OCI-LY3 (cell line): Measurements from ENCODE around the gene NDRG2.

Experiments used
- H2AFZ ChIP-seq: fragments of 200-600, 300-600 bp; shearing (Covaris generic); 2 replicates; pipeline ENCODE4 v1.6.0; 2014; ENCODE audit warnings: antibody characterized with exemption, low read depth, low read length
- H3K27ac ChIP-seq: fragments of 200-600, 300-600 bp; sonication (generic); 2 replicates; pipeline ENCODE4 v1.5.1; 2014; ENCODE audit warnings: mild to moderate bottlenecking, low read length, moderate library complexity, mixed read lengths
- H3K27me3 ChIP-seq: fragments of 200-600, 300-600 bp; sonication (generic); 2 replicates; pipeline ENCODE4 v1.6.1; 2014; ENCODE audit warnings: low read depth, low read length, mixed read lengths
- H3K36me3 ChIP-seq: fragments of 200-600, 300-600 bp; sonication (generic); replicated peaks from 2 replicates; pipeline ENCODE3; 2014; ENCODE audit warnings: low read depth, low read length, mixed read lengths
- H3K4me1 ChIP-seq: fragments of 300-600, 200-600 bp; sonication (generic); 2 replicates; pipeline ENCODE4 v1.6.1; 2014; ENCODE audit warnings: low read length, mixed read lengths
- H3K4me2 ChIP-seq: fragments of 200-600, 300-600 bp; sonication (generic); 2 replicates; pipeline ENCODE4 v1.6.1; 2014; ENCODE audit warnings: low read length, mixed read lengths
- H3K4me3 ChIP-seq: fragments of 300-600, 200-600 bp; sonication (generic); 2 replicates; pipeline ENCODE4 v1.5.1; 2014; ENCODE audit warnings: antibody characterized with exemption, mild to moderate bottlenecking, low read length, moderate library complexity
- H3K79me2 ChIP-seq: fragments of 300-600, 200-600 bp; shearing (Covaris generic); 2 replicates; pipeline ENCODE4 v1.6.1; 2014; ENCODE audit warnings: mild to moderate bottlenecking, low read length, mixed read lengths
- H3K9ac ChIP-seq: fragments of 300-600, 200-600 bp; shearing (Covaris generic); 2 replicates; pipeline ENCODE4 v1.6.0; 2014; ENCODE audit warnings: mild to moderate bottlenecking, low read length, moderate library complexity
- H3K9me3 ChIP-seq: fragments of 200-600, 300-600 bp; shearing (Covaris generic); 2 replicates; pipeline ENCODE4 v1.6.1; 2014; ENCODE audit warnings: low read length, mixed read lengths; ENCODE audit not compliant: insufficient read depth
- H4K20me1 ChIP-seq: fragments of 200-600, 300-600 bp; sonication (generic); 2 replicates; pipeline ENCODE4 v1.6.1; 2016; ENCODE audit warnings: low read length, mixed read lengths; ENCODE audit not compliant: insufficient read depth
- EZH2phosphoT487 ChIP-seq: fragments of 200-600 bp; shearing (Covaris generic); IDR thresholded peaks from 2 replicates; pipeline ENCODE4 v1.6.1; 2018; ENCODE audit warnings: antibody characterized with exemption, mixed run types, low read depth
- TF ChIP-seq, protein P1 (sequence below): fragments of 200-600, 300-600 bp; sonication (generic); IDR thresholded peaks from 2 replicates; pipeline ENCODE4 v1.5.1; 2014; ENCODE audit warnings: antibody characterized with exemption, low read length, low read depth

NDRG2 gene

DNA sequence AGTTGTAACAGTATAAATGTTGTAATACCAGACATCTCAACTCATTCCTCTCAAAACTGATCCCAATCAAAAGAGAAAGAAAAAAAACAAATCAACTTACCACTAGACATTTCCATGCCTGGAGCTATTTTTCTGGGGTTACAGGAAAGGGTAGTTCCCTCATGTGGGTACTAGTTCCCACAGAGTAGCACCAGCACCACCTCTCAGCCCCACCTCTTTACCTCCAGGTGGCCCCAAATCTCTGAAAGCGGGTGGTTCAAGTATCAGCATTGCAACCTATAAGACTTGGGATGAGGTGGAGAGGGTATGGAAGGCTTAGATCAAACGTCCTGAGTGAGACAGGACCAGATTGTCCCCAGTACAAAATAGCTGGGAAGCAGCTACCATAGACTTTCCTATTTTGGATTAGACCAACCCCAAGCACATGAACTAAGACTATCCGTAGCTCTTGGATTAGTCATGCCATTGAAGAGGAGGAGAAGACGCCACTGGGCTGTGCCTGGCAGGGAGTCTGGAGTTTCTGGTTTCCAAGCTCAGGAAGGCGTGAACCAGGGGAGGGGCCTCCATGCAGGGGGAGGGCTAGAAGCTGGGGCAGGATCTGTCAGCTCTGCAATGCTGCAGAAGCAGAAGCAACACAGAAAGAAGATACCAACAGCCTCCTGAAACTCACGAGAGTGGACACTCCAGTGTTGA, 26.0 kb downstream of the NDRG2 start, which contains the start of gene SLC39A2:
Gene SLC39A2 (plus strand): TSS at position 620 of the 693 bp plus-strand sequence. CDS start 154 bp downstream, outside the sequence.
- Histone ChIP-seq H3K27me3 (no peaks in the 10 kb centered on the region), H3K27ac (no peak within 1 kb of the TSS), H3K4me3 (no peak within 1 kb of the TSS)

DNA sequence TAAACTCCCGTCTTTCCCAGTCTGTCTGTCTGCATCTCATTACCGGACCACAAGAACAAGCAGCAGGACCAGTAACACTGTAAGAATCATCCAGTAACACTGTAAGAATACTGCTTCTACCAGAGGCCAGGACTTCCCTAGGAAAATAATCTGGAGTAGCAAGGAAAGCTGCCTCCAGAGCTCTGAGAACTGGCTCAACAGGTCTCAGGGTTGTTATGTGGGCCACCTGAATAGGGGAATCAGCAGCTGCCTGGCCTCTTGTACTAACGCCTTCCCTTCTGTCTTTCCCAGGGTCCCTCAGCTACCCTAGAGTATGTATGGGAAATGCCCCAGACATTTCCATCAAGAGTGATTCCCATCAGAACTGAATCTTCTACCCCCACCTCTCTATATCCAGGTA, 26.7 kb downstream of the NDRG2 start:
- no peaks in the 10 kb centered on the region for H3K79me2 ChIP-seq
- peaks cover 34% of the 10 kb centered on the region for H3K36me3 ChIP-seq
- no peak overlapping the region for H2AFZ ChIP-seq
- H3K27me3 ChIP-seq = no peaks in the 10 kb centered on the region
- H4K20me1 ChIP-seq = no peaks in the 10 kb centered on the region
- no peak overlapping the region for H3K27ac ChIP-seq
- TF ChIP-seq, protein P1, sequence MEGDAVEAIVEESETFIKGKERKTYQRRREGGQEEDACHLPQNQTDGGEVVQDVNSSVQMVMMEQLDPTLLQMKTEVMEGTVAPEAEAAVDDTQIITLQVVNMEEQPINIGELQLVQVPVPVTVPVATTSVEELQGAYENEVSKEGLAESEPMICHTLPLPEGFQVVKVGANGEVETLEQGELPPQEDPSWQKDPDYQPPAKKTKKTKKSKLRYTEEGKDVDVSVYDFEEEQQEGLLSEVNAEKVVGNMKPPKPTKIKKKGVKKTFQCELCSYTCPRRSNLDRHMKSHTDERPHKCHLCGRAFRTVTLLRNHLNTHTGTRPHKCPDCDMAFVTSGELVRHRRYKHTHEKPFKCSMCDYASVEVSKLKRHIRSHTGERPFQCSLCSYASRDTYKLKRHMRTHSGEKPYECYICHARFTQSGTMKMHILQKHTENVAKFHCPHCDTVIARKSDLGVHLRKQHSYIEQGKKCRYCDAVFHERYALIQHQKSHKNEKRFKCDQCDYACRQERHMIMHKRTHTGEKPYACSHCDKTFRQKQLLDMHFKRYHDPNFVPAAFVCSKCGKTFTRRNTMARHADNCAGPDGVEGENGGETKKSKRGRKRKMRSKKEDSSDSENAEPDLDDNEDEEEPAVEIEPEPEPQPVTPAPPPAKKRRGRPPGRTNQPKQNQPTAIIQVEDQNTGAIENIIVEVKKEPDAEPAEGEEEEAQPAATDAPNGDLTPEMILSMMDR = no peak
- no peak for TF ChIP-seq EZH2phosphoT487
- no peak overlapping the region for H3K9ac ChIP-seq
- no peak overlapping the region for H3K4me3 ChIP-seq
- no peaks in the 10 kb centered on the region for H3K4me1 ChIP-seq
- no peaks in the 10 kb centered on the region for H3K9me3 ChIP-seq
- no peak overlapping the region for H3K4me2 ChIP-seq

More for the DNA sequence above, 26.0 kb downstream of the NDRG2 start, which contains the start of gene SLC39A2:
- Histone ChIP-seq H3K79me2 (no peaks in the 10 kb centered on the region), H3K4me1 (no peaks in the 10 kb centered on the region), H4K20me1 (no peaks in the 10 kb centered on the region), H3K4me2 (no peak within 1 kb of the TSS), H3K9me3 (no peaks in the 10 kb centered on the region), H3K9ac (no peak within 1 kb of the TSS), H3K36me3 (peaks cover 32% of the 10 kb centered on the region), H2AFZ (no peak within 1 kb of the TSS)
- TF ChIP-seq, protein P1 = no peak
- no peak for TF ChIP-seq EZH2phosphoT487

GRCh38 chr14:20997564-20997963, 27.3 kb downstream of the NDRG2 start:
- H3K27ac ChIP-seq = no peak overlapping the region
- 0 out of 2 replicates have a peak, but pooled peaks cover under 1% of the 10 kb centered on the region for H3K79me2 ChIP-seq
- H3K4me2 ChIP-seq = no peak overlapping the region
- H4K20me1 ChIP-seq = no peaks in the 10 kb centered on the region
- TF ChIP-seq, protein P1 = no peak
- TF ChIP-seq EZH2phosphoT487 = no peak
- no peaks in the 10 kb centered on the region for H3K9me3 ChIP-seq
- H3K4me3 ChIP-seq = no peak overlapping the region
- no peaks in the 10 kb centered on the region for H3K4me1 ChIP-seq
- no peak overlapping the region for H3K9ac ChIP-seq
- no peak overlapping the region for H2AFZ ChIP-seq
- H3K36me3 ChIP-seq = peaks cover 40% of the 10 kb centered on the region
- H3K27me3 ChIP-seq = no peaks in the 10 kb centered on the region

GRCh38 chr14:20997115-20997514, 27.7 kb downstream of the NDRG2 start:
- Histone ChIP-seq H4K20me1 (no peaks in the 10 kb centered on the region), H3K4me1 (no peaks in the 10 kb centered on the region), H3K9ac (no peak overlapping the region), H3K36me3 (peaks cover 44% of the 10 kb centered on the region), H3K27ac (no peak overlapping the region), H3K4me3 (no peak overlapping the region), H2AFZ (no peak overlapping the region), H3K79me2 (0 out of 2 replicates have a peak, but pooled peaks cover 3% of the 10 kb centered on the region), H3K27me3 (no peaks in the 10 kb centered on the region), H3K4me2 (no peak overlapping the region), H3K9me3 (no peaks in the 10 kb centered on the region)
- TF ChIP-seq, protein P1 = no peak
- no peak for TF ChIP-seq EZH2phosphoT487
